ENCODE results near the gene IL10RA.

The IL10RA gene

GRCh38 chr11:118048472-118049370, 62.5 kb downstream of the IL10RA start:
- Histone ChIP-seq H3K9ac (ENCODE audit: insufficient read length, low read depth) (no peak overlapping the region), H3K27me3 (ENCODE audit: insufficient read depth, insufficient read length) (no peaks in the 10 kb centered on the region), H3K4me1 (ENCODE audit: insufficient read depth, insufficient read length) (no peaks in the 10 kb centered on the region), H3K36me3 (ENCODE audit: insufficient read depth, insufficient read length, low read length) (no peaks in the 10 kb centered on the region), H3K9me3 (ENCODE audit: insufficient read depth, low read length) (no peaks in the 10 kb centered on the region), H3K4me3 (ENCODE audit: insufficient read length, low read depth) (no peak overlapping the region)
- TF ChIP-seq ZNF274 (IDR thresholded peaks at IDR 0.05; ENCODE audit: low read depth, low read length) (no peak), SUZ12 (IDR thresholded peaks at IDR 0.05; ENCODE audit: extremely low read depth, insufficient read depth, insufficient read length) (no peak), YY1 (IDR thresholded peaks at IDR 0.05; ENCODE audit: insufficient read depth, insufficient read length) (no peak)
- no peak for DNase-seq (ENCODE audit: low read depth, low spot score)

GRCh38 chr11:118049771-118050170, 63.6 kb downstream of the IL10RA start:
- H3K9me3 ChIP-seq (ENCODE audit: insufficient read depth, low read length): no peaks in the 10 kb centered on the region
- DNase-seq (ENCODE audit: low read depth, low spot score): no peak
- no peak overlapping the region for H3K4me3 ChIP-seq (ENCODE audit: insufficient read length, low read depth)
- H3K4me1 ChIP-seq (ENCODE audit: insufficient read depth, insufficient read length): no peaks in the 10 kb centered on the region
- H3K36me3 ChIP-seq (ENCODE audit: insufficient read depth, insufficient read length, low read length): no peaks in the 10 kb centered on the region
- TF ChIP-seq ZNF274 (IDR thresholded peaks at IDR 0.05; ENCODE audit: low read depth, low read length) (no peak), SUZ12 (IDR thresholded peaks at IDR 0.05; ENCODE audit: extremely low read depth, insufficient read depth, insufficient read length) (no peak), YY1 (IDR thresholded peaks at IDR 0.05; ENCODE audit: insufficient read depth, insufficient read length) (no peak)
- no peak overlapping the region for H3K9ac ChIP-seq (ENCODE audit: insufficient read length, low read depth)
- no peaks in the 10 kb centered on the region for H3K27me3 ChIP-seq (ENCODE audit: insufficient read depth, insufficient read length)

GRCh38 chr11:118050208-118050891, 64.2 kb downstream of the IL10RA start:
- Histone ChIP-seq H3K4me3 (ENCODE audit: insufficient read length, low read depth) (no peak overlapping the region), H3K36me3 (ENCODE audit: insufficient read depth, insufficient read length, low read length) (no peaks in the 10 kb centered on the region), H3K4me1 (ENCODE audit: insufficient read depth, insufficient read length) (no peaks in the 10 kb centered on the region), H3K9me3 (ENCODE audit: insufficient read depth, low read length) (no peaks in the 10 kb centered on the region), H3K9ac (ENCODE audit: insufficient read length, low read depth) (no peak overlapping the region), H3K27me3 (ENCODE audit: insufficient read depth, insufficient read length) (no peaks in the 10 kb centered on the region)
- no peak for DNase-seq (ENCODE audit: low read depth, low spot score)
- TF ChIP-seq YY1 (IDR thresholded peaks at IDR 0.05; ENCODE audit: insufficient read depth, insufficient read length) (no peak), SUZ12 (IDR thresholded peaks at IDR 0.05; ENCODE audit: extremely low read depth, insufficient read depth, insufficient read length) (no peak), ZNF274 (IDR thresholded peaks at IDR 0.05; ENCODE audit: low read depth, low read length) (no peak)
